Kidney epithelial cell (primary cell): ENCODE data around the gene DYNC2H1. TPM values are rescaled to one million over a fixed set of nuclear protein-coding genes. Genes with fewer than 3 reads are reported as not detected.

ENCODE experiments used
- DNase-seq: peaks from one replicate; pipeline ENCODE4 v3.0.0-alpha.2; 2010; ENCODE audit warnings: low read depth
- H3K27me3 ChIP-seq: 2 replicates; pipeline ENCODE4 v1.6.0; 2011; ENCODE audit warnings: low read length; ENCODE audit not compliant: control insufficient read depth, insufficient read depth
- H3K36me3 ChIP-seq: 2 replicates; pipeline ENCODE4 v1.5.1; 2011; ENCODE audit warnings: low read length; ENCODE audit not compliant: control insufficient read depth, insufficient read depth
- H3K4me3 ChIP-seq: 2 replicates; pipeline ENCODE4 v1.5.1; 2011; ENCODE audit warnings: low read depth, mild to moderate bottlenecking, control low read depth, low read length
- total RNA-seq: library from RNA; depleted of rRNA; stranded (reverse); fragments of >200 nt; gene quantifications from 2 replicates; pipeline ENCODE4 v1.2.3, GENCODE V29; 2015
- TF ChIP-seq, protein P1 (sequence below): IDR thresholded peaks from 2 replicates; pipeline ENCODE4 v1.5.1; 2011; ENCODE audit warnings: mild to moderate bottlenecking, moderate library complexity, low read length, control low read depth, inconsistent platforms; ENCODE audit not compliant: insufficient read depth, poor library complexity, severe bottlenecking

Gene DYNC2H1
- total RNA-seq, 1 donor from 2014 or later = 10.5 TPM

- Histone ChIP-seq H3K27me3 (no peaks in the 10 kb centered on the region), H3K36me3 (no peaks in the 10 kb centered on the region), H3K4me3 (no peak overlapping the region)
- no peak for DNase-seq
- TF ChIP-seq, protein P1, sequence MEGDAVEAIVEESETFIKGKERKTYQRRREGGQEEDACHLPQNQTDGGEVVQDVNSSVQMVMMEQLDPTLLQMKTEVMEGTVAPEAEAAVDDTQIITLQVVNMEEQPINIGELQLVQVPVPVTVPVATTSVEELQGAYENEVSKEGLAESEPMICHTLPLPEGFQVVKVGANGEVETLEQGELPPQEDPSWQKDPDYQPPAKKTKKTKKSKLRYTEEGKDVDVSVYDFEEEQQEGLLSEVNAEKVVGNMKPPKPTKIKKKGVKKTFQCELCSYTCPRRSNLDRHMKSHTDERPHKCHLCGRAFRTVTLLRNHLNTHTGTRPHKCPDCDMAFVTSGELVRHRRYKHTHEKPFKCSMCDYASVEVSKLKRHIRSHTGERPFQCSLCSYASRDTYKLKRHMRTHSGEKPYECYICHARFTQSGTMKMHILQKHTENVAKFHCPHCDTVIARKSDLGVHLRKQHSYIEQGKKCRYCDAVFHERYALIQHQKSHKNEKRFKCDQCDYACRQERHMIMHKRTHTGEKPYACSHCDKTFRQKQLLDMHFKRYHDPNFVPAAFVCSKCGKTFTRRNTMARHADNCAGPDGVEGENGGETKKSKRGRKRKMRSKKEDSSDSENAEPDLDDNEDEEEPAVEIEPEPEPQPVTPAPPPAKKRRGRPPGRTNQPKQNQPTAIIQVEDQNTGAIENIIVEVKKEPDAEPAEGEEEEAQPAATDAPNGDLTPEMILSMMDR = no peak
Observed at GRCh38 chr11:103476874-103477273, 367.6 kb downstream of the DYNC2H1 start.

- H3K27me3 ChIP-seq = no peaks in the 10 kb centered on the region
- no peak for DNase-seq
- H3K36me3 ChIP-seq = no peaks in the 10 kb centered on the region
- no peak overlapping the region for H3K4me3 ChIP-seq
- TF ChIP-seq, protein P1 = no peak
Observed at GRCh38 chr11:103480421-103480820, 371.2 kb downstream of the DYNC2H1 start.

- no peak for DNase-seq
- Histone ChIP-seq H3K27me3 (no peaks in the 10 kb centered on the region), H3K36me3 (no peaks in the 10 kb centered on the region), H3K4me3 (no peak overlapping the region)
- TF ChIP-seq, protein P1 = no peak
Observed at GRCh38 chr11:103483996-103484395, 374.8 kb downstream of the DYNC2H1 start.

DNA sequence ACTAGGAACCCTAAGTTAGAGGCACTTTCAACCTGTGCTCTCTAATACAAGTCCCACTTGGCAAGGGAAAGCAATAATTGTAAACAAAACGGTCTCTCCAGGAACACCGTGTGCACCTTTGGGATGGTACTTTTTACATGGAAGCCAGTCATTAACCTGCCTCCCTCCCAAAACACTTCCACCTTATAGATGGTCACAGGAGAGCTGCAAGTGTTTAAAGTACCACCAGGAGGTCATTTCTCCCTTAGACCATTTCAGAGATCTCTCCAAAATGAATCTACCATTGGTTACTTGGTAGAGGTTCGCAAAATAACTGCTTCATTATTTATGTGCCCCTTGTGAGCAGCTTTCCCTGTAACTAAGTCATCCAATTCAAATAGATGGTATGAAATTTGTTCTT, 375.3 kb downstream of the DYNC2H1 start:
- no peaks in the 10 kb centered on the region for H3K36me3 ChIP-seq
- H3K4me3 ChIP-seq = no peak overlapping the region
- no peak for DNase-seq
- H3K27me3 ChIP-seq = no peaks in the 10 kb centered on the region
- TF ChIP-seq, protein P1 = no peak

DNA sequence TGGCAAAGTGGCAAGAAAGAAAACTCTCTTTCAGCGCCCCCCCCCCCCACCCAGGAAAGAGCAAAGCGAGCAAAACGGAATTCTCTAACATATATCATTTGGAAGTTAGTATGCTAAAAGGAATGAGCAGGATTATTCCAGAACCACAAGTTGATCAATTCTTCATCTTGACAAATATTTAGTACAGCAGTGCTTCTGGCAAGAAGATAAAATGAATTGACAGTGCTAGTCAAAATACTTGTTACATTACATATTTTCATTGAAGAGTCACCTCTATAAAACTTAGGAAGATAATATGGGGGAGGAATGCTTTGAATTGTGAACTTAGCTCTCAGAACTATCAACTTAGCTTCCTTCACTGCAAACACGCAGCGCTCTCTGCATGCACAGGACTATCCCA, 377.4 kb downstream of the DYNC2H1 start:
- TF ChIP-seq, protein P1 = no peak
- no peak for DNase-seq
- no peak overlapping the region for H3K4me3 ChIP-seq
- H3K36me3 ChIP-seq = no peaks in the 10 kb centered on the region
- no peaks in the 10 kb centered on the region for H3K27me3 ChIP-seq

GRCh38 chr11:103487113-103487512, 377.9 kb downstream of the DYNC2H1 start:
- Histone ChIP-seq H3K36me3 (no peaks in the 10 kb centered on the region), H3K4me3 (no peak overlapping the region), H3K27me3 (no peaks in the 10 kb centered on the region)
- no peak for DNase-seq
- TF ChIP-seq, protein P1 = no peak
